Ishikawa (cell line): ENCODE measurements around the gene PRTN3.

Source experiments
- CEBPB ChIP-seq: IDR thresholded peaks from 2 replicates; pipeline ENCODE4 v1.6.1; 2012
- EP300 ChIP-seq: IDR thresholded peaks from 2 replicates; pipeline ENCODE4 v1.6.1; 2012; ENCODE audit warnings: borderline replicate concordance
- FOXM1 ChIP-seq: IDR thresholded peaks from 2 replicates; pipeline ENCODE4 v1.6.1; 2012; ENCODE audit warnings: low read depth, borderline replicate concordance
- MAX ChIP-seq: IDR thresholded peaks from 2 replicates; pipeline ENCODE4 v1.6.1; 2012
- RAD21 ChIP-seq: IDR thresholded peaks from 2 replicates; pipeline ENCODE4 v1.6.1; 2012; ENCODE audit warnings: low read depth
- TAF1 ChIP-seq: IDR thresholded peaks from 2 replicates; pipeline ENCODE4 v1.6.1; 2012; ENCODE audit warnings: low read depth, mild to moderate bottlenecking
- TEAD4 ChIP-seq: IDR thresholded peaks from 2 replicates; pipeline ENCODE4 v1.6.1; 2012
- USF1 ChIP-seq: IDR thresholded peaks from 2 replicates; pipeline ENCODE4 v1.6.1; 2012
- ZBTB7A ChIP-seq: IDR thresholded peaks from 2 replicates; pipeline ENCODE4 v1.6.1; 2012; ENCODE audit warnings: low read depth

GRCh38 chr19:791007-791566 lies 49.7 kb upstream of the PRTN3 start:
- TF ChIP-seq USF1, result no peak
- TF ChIP-seq EP300, result no peak
- TF ChIP-seq ZBTB7A, result no peak
- TF ChIP-seq TEAD4, result no peak
- no peak for TF ChIP-seq RAD21
- TF ChIP-seq FOXM1, result no peak
- TF ChIP-seq MAX, result no peak
- no peak for TF ChIP-seq CEBPB
- TF ChIP-seq TAF1, result no peak
